K562 (cell line): ENCODE data around the gene HOXA2. TPM values are rescaled to one million over a fixed set of nuclear protein-coding genes. Genes with fewer than 3 reads are reported as not detected.

Source experiments
- ATAC-seq: fragments of 200-7000 bp; cut with Tn5 transposase; 3 replicates; pipeline ENCODE4 v1.9.1; 2020; ENCODE audit warnings: moderate library complexity
- BruUV-seq: library from RNA; stranded (reverse); fragments of 400-500 nt; replicated peaks from 2 replicates; lab custom pipeline; 2021; lab: Mats Ljungman, UMichigan
- CTCF ChIA-PET: fragments of 300-600 bp; formaldehyde crosslinking; extraction: SDS; loops from one replicate; lab custom pipeline; 2021; ENCODE audit warnings: low intra/inter-chr PET ratio; lab: Yijun Ruan, JAX
- POLR2A ChIA-PET: fragments of 300-600, 350-650 bp; sonication (Branson Sonifier 250); formaldehyde crosslinking; extraction: SDS; loops from one replicate; lab custom pipeline; 2021; ENCODE audit warnings: antibody characterized with exemption, inconsistent platforms; lab: Yijun Ruan, JAX
- DNase-seq, 4 experiments: peaks; one replicate each; pipeline versions ENCODE4 v3.0.0 to v3.0.0-alpha.2; 2011 to 2018; ENCODE audit warnings: low spot score in 3 of 4, mixed read lengths in 3 of 4; ENCODE audit errors: extremely low read depth in 1 of 4
- FAIRE-seq: peaks from 2 replicates; lab custom pipeline; 2011; peaks lifted over from hg19 to GRCh38; lab: Jason Lieb, UNC
- H2AFZ ChIP-seq: 2 replicates; pipeline ENCODE4 v1.6.0; 2011; ENCODE audit warnings: low read depth, low read length, control low read depth, inconsistent platforms
- H3K27ac ChIP-seq: fragments of 200-600 bp; 3 replicates; pipeline ENCODE4 v1.8.0; 2011; ENCODE audit warnings: low read depth, mild to moderate bottlenecking, control low read depth, inconsistent platforms, low read length, moderate library complexity, mixed read lengths; ENCODE audit errors: extremely low read depth
- H3K27me3 ChIP-seq, 2 experiments: fragments of 300-600 bp in 1 of 2; 2 replicates in 1 of 2; 3 replicates in 1 of 2; pipeline versions ENCODE4 v1.6.0 to v1.8.0; 2011; ENCODE audit warnings: inconsistent platforms in 2 of 2, low read length in 2 of 2, mild to moderate bottlenecking in 1 of 2, mixed read lengths in 1 of 2, moderate library complexity in 1 of 2; ENCODE audit not compliant: control insufficient read depth in 2 of 2, insufficient read depth in 2 of 2
- H3K36me3 ChIP-seq: fragments of 300-600 bp; 3 replicates; pipeline ENCODE4 v1.8.0; 2011; ENCODE audit warnings: mild to moderate bottlenecking, low read length, inconsistent platforms; ENCODE audit not compliant: control insufficient read depth, insufficient read depth
- H3K4me1 ChIP-seq, 2 experiments: fragments of 200-600 bp in 1 of 2; replicated peaks in 1 of 2; 2 replicates in 1 of 2; 3 replicates in 1 of 2; pipeline versions ENCODE4 v1.5.1 to v1.8.0; 2011; ENCODE audit warnings: inconsistent platforms in 2 of 2, low read length in 2 of 2, mild to moderate bottlenecking in 1 of 2, mixed read lengths in 1 of 2, moderate library complexity in 1 of 2; ENCODE audit not compliant: control insufficient read depth in 2 of 2, insufficient read depth in 2 of 2
- H3K4me2 ChIP-seq: 2 replicates; pipeline ENCODE4 v1.6.1; 2011; ENCODE audit warnings: low read length, control low read depth, inconsistent platforms, mixed read lengths; ENCODE audit not compliant: insufficient read depth
- H3K4me3 ChIP-seq: fragments of 200-600 bp; sonication (generic), shearing (Covaris generic); 2 replicates; pipeline ENCODE4 v1.5.1; 2016; ENCODE audit warnings: control low read depth, inconsistent platforms
- H3K79me2 ChIP-seq: fragments of 200-600 bp; 3 replicates; pipeline ENCODE4 v1.8.0; 2011; ENCODE audit warnings: low read length, inconsistent platforms; ENCODE audit not compliant: control insufficient read depth, insufficient read depth
- H3K9ac ChIP-seq, 2 experiments: 2 replicates each; pipeline versions ENCODE4 v1.6.0 to v1.6.1; 2011; ENCODE audit warnings: low read depth in 2 of 2, low read length in 2 of 2, control low read depth in 1 of 2, inconsistent platforms in 1 of 2, mild to moderate bottlenecking in 1 of 2, mixed read lengths in 1 of 2; ENCODE audit not compliant: insufficient read depth in 1 of 2
- H3K9me1 ChIP-seq: one replicate; pipeline ENCODE4 v1.6.0; 2011; ENCODE audit warnings: inconsistent platforms, mild to moderate bottlenecking, low read length, moderate library complexity; ENCODE audit not compliant: control insufficient read depth, insufficient read depth
- H3K9me3 ChIP-seq: replicated peaks from 2 replicates; pipeline ENCODE4 v1.5.1; 2011; ENCODE audit warnings: low read depth, low read length, inconsistent platforms; ENCODE audit not compliant: control insufficient read depth, insufficient read depth
- H4K20me1 ChIP-seq: replicated peaks from 2 replicates; pipeline ENCODE4 v1.6.1; 2011; ENCODE audit warnings: low read length, inconsistent platforms, mixed read lengths; ENCODE audit not compliant: control insufficient read depth, insufficient read depth
- HDAC3 ChIP-seq: fragments of 450-650 bp; IDR thresholded peaks from 2 replicates; pipeline ENCODE4 v1.6.1; 2018; ENCODE audit warnings: borderline replicate concordance, mild to moderate bottlenecking, moderate library complexity; ENCODE audit not compliant: partially characterized antibody
- SETDB1 ChIP-seq: IDR thresholded peaks from one replicate; pipeline ENCODE4 v1.6.1; 2012; ENCODE audit warnings: low read length, control low read depth, inconsistent platforms
- ZKSCAN8 ChIP-seq: fragments of 200-800 bp; sonication (Bioruptor generic); IDR thresholded peaks from 2 replicates; pipeline ENCODE4 v1.6.1; 2016; ENCODE audit warnings: missing genetic modification characterization, missing compliant biosample characterization
- ZNF764 ChIP-seq: fragments of 250-450 bp; sonication (Bioruptor Pico); IDR thresholded peaks from 2 replicates; pipeline ENCODE4 v1.4.0; 2020; ENCODE audit warnings: low read depth, mild to moderate bottlenecking, moderate library complexity
- WGBS: fragments of 100-300 bp; shearing (Covaris generic); methylation state at CpG from one replicate; pipeline ENCODE4 v1.1.6; 2016; ENCODE audit warnings: low coverage, mixed read lengths; ENCODE audit not compliant: insufficient coverage; ENCODE audit errors: missing lambda C conversion rate; 5-methylcytosine and 5-hydroxymethylcytosine counted together
- in situ Hi-C: fragments of 300-500 bp; cut with MboI; formaldehyde crosslinking; loops from 4 replicates; pipeline ENCODE4 v1.15.0; 2018; ENCODE audit warnings: inconsistent platforms, mixed read lengths
- intact Hi-C: fragments of 100-400 bp; cut with micrococcal nuclease; formaldehyde crosslinking; loops from 2 replicates; pipeline ENCODE4 v1.14.2; 2022
- polyA plus RNA-seq, 8 experiments: library from polyadenylated mRNA; depleted of rRNA in 4 of 8; stranded (reverse) in 5 of 8; unstranded in 3 of 8; fragments of >200 nt; fragmentation: Nextera tagmentation in 2 of 8; fragmentation: Illumina TruSeq in 1 of 8; extraction: Ambion mirVana in 2 of 8; extraction: Trizol in 1 of 8; gene quantifications; 2 replicates each; pipeline versions ENCODE4 v1.2.1 to v1.2.3, GENCODE V29; 2011 to 2014; ENCODE audit warnings: inconsistent platforms in 1 of 8, missing spikeins in 1 of 8
- total RNA-seq, 7 experiments: library from RNA; depleted of rRNA in 6 of 7; stranded (reverse); fragments of >200 nt in 6 of 7; fragmentation: Illumina TruSeq in 2 of 7; extraction: Trizol in 2 of 7; gene quantifications; 2 replicates each; pipeline versions ENCODE4 v1.2.1 to v1.2.3, GENCODE V29; 2011 to 2021; ENCODE audit warnings: low replicate concordance in 1 of 7
- TF ChIP-seq, protein P1 (sequence below): IDR thresholded peaks from 2 replicates; pipeline ENCODE4 v1.6.1; 2012; ENCODE audit warnings: low read depth, low read length, improper control_type of control experiment, borderline replicate concordance

HOXA2 gene
- total and polyA plus RNA-seq, 9 of the 15 experiments (the other 6 are each of a cell fraction or from before 2014, with no cell fraction given): 0.04 TPM; not detected in 8

DNA sequence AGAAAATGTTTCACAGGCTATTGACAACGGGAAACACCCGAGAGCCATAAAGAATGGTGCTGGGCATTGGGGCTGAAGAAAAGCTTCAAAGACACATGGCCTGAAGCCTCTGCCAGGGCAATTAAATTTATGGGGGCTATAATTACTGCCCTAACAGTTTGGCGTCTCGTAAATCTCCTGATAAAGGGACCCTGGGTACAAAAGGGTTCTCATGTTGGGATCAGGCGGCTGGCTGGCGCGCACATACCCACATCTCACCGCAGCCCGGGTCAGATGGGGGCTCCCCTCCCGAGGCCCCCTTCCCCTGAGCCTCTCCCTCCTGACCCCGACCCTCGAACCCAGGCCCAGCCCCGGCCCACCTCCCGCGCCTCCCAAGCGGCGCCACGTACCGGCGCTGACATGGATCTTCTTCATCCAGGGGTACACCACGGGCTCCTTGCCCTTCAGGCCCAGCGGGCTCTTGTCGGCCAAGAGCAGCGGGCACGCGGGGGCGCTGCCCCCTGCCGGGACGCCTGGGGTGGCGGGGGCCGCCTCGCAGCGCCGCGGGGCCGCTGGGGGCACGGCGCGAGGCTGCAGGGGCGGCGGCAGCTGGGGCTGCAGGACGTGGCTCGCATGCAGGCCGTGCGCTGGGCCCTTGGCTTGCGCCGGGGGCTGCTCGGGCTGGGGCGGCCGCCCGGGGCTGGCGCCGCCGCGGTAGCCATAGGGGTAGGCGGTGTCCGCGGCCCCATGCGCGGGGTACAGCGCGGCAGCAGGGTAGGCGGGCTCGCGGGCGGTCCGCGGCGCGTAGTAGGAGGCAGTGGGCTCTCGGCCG, 27.5 kb upstream of the HOXA2 start (continued):
- TF ChIP-seq HDAC3 (no peak), ZNF764 (no peak), SETDB1 (no peak)
- TF ChIP-seq, all 486 proteins: peak for 0

DNA sequence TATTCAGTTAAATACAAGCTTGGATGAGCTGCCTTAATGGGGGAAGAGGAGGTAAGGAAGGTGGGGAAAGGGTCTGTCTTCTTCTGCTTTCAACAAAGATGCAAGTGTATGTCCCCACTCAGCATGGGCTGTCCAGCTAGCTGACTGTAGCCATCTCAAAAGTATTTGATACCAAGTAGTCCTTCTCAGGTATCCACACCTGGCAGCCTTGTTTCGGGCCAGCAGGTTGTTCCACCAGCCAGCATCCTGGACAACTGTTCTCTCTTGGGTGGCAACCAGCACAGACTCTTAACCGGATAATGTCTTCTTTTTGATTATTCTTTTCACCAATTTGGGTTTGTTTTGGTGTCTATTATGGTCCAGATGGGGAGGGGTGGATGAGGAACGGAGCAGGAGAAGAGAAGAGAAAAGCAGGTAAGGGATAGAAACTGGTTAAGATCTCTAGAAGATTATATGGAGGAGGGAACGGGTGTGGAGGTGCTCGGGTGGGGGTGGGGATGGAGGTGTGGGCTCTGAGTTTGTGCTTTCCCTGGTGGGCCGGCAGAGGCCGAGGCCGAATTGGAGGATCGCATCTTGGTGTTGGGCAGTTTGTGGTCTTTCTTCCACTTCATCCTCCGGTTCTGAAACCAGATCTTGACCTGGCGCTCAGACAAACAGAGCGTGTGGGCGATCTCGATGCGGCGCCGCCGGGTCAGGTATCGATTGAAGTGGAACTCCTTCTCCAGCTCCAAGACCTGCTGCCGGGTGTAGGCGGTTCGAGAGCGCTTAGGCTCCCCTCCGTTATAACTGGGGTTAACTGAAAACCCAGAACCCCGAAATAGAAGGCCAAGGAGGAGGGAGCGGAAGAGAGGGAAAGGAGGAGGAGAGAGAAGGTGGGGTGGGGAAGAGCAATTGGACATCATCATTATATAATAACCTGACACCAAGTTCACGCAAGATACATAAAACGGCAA, 26.6 kb upstream of the HOXA2 start:
- WGBS: 13% methylated on average over 18 of the region's 28 CpGs
- TF ChIP-seq, protein P1, sequence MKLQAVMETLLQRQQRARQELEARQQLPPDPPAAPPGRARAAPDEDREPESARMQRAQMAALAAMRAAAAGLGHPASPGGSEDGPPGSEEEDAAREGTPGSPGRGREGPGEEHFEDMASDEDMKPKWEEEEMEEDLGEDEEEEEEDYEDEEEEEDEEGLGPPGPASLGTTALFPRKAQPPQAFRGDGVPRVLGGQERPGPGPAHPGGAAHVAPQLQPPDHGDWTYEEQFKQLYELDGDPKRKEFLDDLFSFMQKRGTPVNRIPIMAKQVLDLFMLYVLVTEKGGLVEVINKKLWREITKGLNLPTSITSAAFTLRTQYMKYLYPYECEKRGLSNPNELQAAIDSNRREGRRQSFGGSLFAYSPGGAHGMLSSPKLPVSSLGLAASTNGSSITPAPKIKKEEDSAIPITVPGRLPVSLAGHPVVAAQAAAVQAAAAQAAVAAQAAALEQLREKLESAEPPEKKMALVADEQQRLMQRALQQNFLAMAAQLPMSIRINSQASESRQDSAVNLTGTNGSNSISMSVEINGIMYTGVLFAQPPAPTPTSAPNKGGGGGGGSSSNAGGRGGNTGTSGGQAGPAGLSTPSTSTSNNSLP: no peak
- no peak for TF ChIP-seq ZKSCAN8 (CRISPR knock-in tag)
- no peaks in the 10 kb centered on the region for H3K9me1 ChIP-seq
- intact Hi-C loops: no loop called here
- no peak overlapping the region for H3K4me2 ChIP-seq
- no peak overlapping the region for H3K4me3 ChIP-seq
- no peaks in the 10 kb centered on the region for H3K9me3 ChIP-seq
- in situ Hi-C loops: loop anchor here (5.0 kb wide), 1 partner anchor 52 kb away; no protein-coding TSS in a partner anchor
- no peaks in the 10 kb centered on the region; the same call in 1 of the 2 replicates for H4K20me1 ChIP-seq
- H3K27ac ChIP-seq: no peak overlapping the region
- FAIRE-seq: no peak
- no peak for DNase-seq
- ChIA-PET POLR2A (no interaction called here), CTCF (no interaction called here)
- H3K79me2 ChIP-seq: no peaks in the 10 kb centered on the region
- H2AFZ ChIP-seq: no peak overlapping the region
- H3K4me1 ChIP-seq: no peaks in the 10 kb centered on the region
- ATAC-seq: no peak
- BruUV-seq: no TSS peak
- H3K27me3 ChIP-seq: peaks cover 14 to 38% of the 10 kb centered on the region in 2 experiments
- no peaks in the 10 kb centered on the region for H3K36me3 ChIP-seq
- no peak overlapping the region for H3K9ac ChIP-seq
